HUES48 (cell line): ENCODE results near the gene DNAH2.

Source experiments
- H3K27ac ChIP-seq: one replicate; pipeline ENCODE4 v1.7.0; 2013; ENCODE audit warnings: low read depth, low read length, inconsistent platforms
- H3K27me3 ChIP-seq: 2 replicates; pipeline ENCODE4 v1.6.1; 2013; ENCODE audit warnings: mild to moderate bottlenecking, low read length; ENCODE audit not compliant: control insufficient read depth, insufficient read depth
- H3K36me3 ChIP-seq: 2 replicates; pipeline ENCODE4 v1.6.1; 2013; ENCODE audit warnings: low read length; ENCODE audit not compliant: control insufficient read depth, insufficient read depth
- H3K4me1 ChIP-seq: 2 replicates; pipeline ENCODE4 v1.6.1; 2013; ENCODE audit warnings: mild to moderate bottlenecking, low read length; ENCODE audit not compliant: control insufficient read depth, insufficient read depth
- H3K4me3 ChIP-seq: 2 replicates; pipeline ENCODE4 v1.5.1; 2013; ENCODE audit warnings: mild to moderate bottlenecking, low read depth, low read length
- H3K9ac ChIP-seq: 2 replicates; pipeline ENCODE4 v1.6.1; 2013; ENCODE audit warnings: mild to moderate bottlenecking, low read depth, low read length, moderate library complexity
- H3K9me3 ChIP-seq: 2 replicates; pipeline ENCODE4 v1.6.1; 2013; ENCODE audit warnings: low read length; ENCODE audit not compliant: control insufficient read depth, insufficient read depth

DNAH2 gene

GRCh38 chr17:7782240-7782639 lies 64.7 kb downstream of the DNAH2 start:
- no peak overlapping the region for H3K9ac ChIP-seq
- H3K9me3 ChIP-seq, result no peaks in the 10 kb centered on the region
- no peak overlapping the region for H3K4me3 ChIP-seq
- H3K36me3 ChIP-seq, result no peaks in the 10 kb centered on the region
- no peaks in the 10 kb centered on the region for H3K4me1 ChIP-seq
- no peaks in the 10 kb centered on the region for H3K27me3 ChIP-seq
- no peak overlapping the region for H3K27ac ChIP-seq

GRCh38 chr17:7786866-7787265 lies 69.3 kb downstream of the DNAH2 start:
- no peaks in the 10 kb centered on the region for H3K4me1 ChIP-seq
- no peaks in the 10 kb centered on the region for H3K27me3 ChIP-seq
- H3K4me3 ChIP-seq, result no peak overlapping the region
- no peaks in the 10 kb centered on the region for H3K9me3 ChIP-seq
- H3K36me3 ChIP-seq, result no peaks in the 10 kb centered on the region
- H3K9ac ChIP-seq, result no peak overlapping the region
- no peak overlapping the region for H3K27ac ChIP-seq

DNA sequence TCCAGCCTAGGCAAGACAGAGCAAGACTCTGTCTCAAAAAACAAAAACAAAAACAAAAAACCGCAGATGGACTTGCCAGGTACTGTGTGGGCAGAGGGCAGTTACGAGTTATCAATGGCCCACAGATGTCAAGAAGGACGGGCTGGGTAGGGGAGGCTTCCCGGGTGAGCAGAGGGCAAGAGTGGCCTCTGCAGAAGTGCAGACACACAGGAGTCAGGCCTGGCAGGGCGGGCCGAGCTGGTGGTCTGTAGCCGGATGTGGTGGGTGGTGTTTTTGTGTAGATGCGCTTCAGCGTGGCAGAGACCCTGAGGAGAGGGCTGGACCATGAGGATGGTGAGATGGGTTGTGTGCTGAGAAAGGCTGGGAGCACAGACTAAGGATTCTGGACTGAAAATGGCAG lies 71.6 kb downstream of the DNAH2 start:
- Histone ChIP-seq H3K27me3 (no peaks in the 10 kb centered on the region), H3K4me1 (no peaks in the 10 kb centered on the region), H3K9me3 (no peaks in the 10 kb centered on the region), H3K4me3 (no peak overlapping the region), H3K27ac (no peak overlapping the region), H3K36me3 (no peaks in the 10 kb centered on the region), H3K9ac (no peak overlapping the region)

DNA sequence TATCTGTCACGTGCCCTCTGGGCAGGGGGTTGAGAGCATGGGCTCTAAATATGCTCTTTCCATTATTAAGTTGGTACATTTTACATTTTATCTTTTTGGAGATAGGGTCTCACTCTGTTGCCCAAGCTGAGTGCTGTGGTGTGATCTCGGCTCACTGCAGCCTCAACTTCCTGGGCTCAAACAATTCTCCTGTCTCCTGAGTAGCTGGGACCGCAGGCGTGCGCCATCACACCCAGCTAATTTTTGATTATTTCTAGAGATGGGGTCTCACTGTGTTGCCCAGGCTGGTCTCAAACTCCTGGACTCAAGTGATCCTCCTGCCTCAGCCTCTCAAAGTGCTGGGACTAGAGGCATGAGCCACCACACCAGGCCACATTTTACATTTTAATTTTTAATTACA lies 72.6 kb downstream of the DNAH2 start:
- Histone ChIP-seq H3K9ac (no peak overlapping the region), H3K27me3 (no peaks in the 10 kb centered on the region), H3K9me3 (no peaks in the 10 kb centered on the region), H3K4me3 (no peak overlapping the region), H3K27ac (no peak overlapping the region), H3K36me3 (no peaks in the 10 kb centered on the region), H3K4me1 (no peaks in the 10 kb centered on the region)

- H3K9me3 ChIP-seq, result no peaks in the 10 kb centered on the region
- no peaks in the 10 kb centered on the region for H3K27me3 ChIP-seq
- no peak overlapping the region for H3K27ac ChIP-seq
- H3K9ac ChIP-seq, result no peak overlapping the region
- no peak overlapping the region for H3K4me3 ChIP-seq
- no peaks in the 10 kb centered on the region for H3K36me3 ChIP-seq
- H3K4me1 ChIP-seq, result no peaks in the 10 kb centered on the region
Measured at GRCh38 chr17:7792611-7793010, 75.1 kb downstream of the DNAH2 start.

DNA sequence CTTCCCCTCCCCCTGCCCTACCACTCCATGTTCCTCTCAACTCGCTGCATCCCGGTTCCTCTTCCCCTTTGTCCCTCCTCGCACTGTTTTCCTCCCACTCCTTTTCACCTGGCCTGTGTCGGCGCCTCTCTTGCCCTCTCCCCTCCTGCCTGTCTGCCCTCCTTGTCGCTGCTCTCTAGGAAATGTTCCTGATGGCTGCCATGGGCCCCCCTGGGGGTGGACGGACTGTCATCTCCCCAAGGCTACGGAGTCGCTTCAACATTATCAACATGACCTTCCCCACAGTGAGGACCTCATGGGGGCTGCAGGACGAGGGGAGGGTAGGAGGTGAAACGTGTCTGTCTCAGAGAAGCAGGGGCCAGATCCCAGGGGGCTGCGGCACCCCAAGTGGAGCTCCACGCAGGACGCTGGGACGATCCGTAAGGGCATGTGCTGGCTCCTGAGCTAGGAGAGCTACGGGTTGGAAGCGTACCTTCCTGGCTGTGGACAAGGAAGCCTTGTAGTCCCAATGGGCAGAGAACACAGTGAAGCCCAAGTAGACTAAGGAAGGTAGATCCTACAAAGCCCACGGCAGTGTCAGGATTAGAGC lies 76.6 kb downstream of the DNAH2 start:
- H3K27me3 ChIP-seq, result no peaks in the 10 kb centered on the region
- H3K27ac ChIP-seq, result no peak overlapping the region
- no peaks in the 10 kb centered on the region for H3K36me3 ChIP-seq
- no peaks in the 10 kb centered on the region for H3K4me1 ChIP-seq
- no peaks in the 10 kb centered on the region for H3K9me3 ChIP-seq
- no peak overlapping the region for H3K4me3 ChIP-seq
- H3K9ac ChIP-seq, result no peak overlapping the region

DNA sequence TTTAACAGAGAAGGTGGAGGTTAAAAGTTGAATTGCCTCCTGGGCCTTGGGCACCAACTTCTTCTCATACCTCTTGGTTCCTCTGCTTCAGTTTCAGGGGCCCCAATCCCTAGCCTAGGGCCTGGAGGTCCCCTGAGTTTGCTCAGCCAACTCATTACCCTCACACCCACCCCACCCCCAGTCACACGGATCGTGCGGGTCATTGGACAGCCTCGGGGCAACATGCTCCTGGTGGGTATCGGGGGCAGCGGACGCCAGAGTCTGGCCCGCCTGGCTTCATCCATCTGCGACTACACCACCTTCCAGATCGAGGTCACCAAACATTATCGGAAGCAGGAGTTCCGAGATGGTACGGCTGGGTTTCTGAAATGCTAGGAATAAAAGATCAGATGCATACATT lies 80.4 kb downstream of the DNAH2 start:
- no peaks in the 10 kb centered on the region for H3K4me1 ChIP-seq
- no peak overlapping the region for H3K9ac ChIP-seq
- H3K36me3 ChIP-seq, result no peaks in the 10 kb centered on the region
- H3K4me3 ChIP-seq, result no peak overlapping the region
- H3K27ac ChIP-seq, result no peak overlapping the region
- no peaks in the 10 kb centered on the region for H3K9me3 ChIP-seq
- no peaks in the 10 kb centered on the region for H3K27me3 ChIP-seq

DNA sequence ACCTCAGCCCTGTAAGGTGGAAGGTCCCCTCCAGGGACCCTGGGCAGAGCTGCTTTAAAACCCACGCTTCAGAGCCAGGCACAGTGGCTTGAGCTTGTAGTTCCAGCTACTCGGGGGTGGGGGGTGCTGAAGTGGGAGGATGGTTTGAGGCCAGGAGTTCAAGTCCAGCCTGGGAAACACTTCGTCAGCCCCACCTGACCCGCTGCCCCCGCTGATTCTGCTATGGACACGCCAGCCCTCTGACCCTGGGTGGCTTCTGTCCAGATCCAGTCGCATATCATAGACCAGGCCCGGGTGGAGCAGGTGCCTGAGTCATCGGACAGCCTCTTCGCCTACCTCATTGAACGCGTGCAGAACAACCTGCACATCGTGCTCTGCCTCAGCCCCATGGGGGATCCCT lies 81.3 kb downstream of the DNAH2 start:
- H3K9me3 ChIP-seq, result no peaks in the 10 kb centered on the region
- no peaks in the 10 kb centered on the region for H3K36me3 ChIP-seq
- H3K27ac ChIP-seq, result no peak overlapping the region
- H3K27me3 ChIP-seq, result no peaks in the 10 kb centered on the region
- no peak overlapping the region for H3K4me3 ChIP-seq
- H3K9ac ChIP-seq, result no peak overlapping the region
- H3K4me1 ChIP-seq, result no peaks in the 10 kb centered on the region

DNA sequence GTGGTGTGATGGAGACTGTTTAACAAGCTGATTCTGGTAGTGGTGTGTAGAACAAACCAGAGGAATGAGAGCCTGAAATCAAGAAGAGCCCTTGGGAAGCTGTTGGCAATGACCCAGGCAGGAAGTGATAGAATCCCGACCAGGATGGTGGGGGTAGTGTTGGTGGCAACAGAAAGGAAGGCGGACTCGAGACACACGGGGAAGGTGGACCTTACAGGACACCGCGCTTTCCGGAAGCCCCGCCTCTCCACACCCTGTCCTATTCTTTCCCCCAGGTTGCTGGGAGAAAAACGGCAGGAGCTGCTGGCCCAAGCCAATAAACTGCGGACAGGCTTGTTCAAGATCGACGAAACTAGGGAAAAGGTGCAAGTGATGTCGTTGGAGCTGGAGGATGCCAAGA lies 86.4 kb downstream of the DNAH2 start:
- H3K4me1 ChIP-seq, result no peaks in the 10 kb centered on the region
- H3K9ac ChIP-seq, result no peak overlapping the region
- no peak overlapping the region for H3K27ac ChIP-seq
- no peaks in the 10 kb centered on the region for H3K9me3 ChIP-seq
- no peak overlapping the region for H3K4me3 ChIP-seq
- H3K36me3 ChIP-seq, result no peaks in the 10 kb centered on the region
- no peaks in the 10 kb centered on the region for H3K27me3 ChIP-seq

DNA sequence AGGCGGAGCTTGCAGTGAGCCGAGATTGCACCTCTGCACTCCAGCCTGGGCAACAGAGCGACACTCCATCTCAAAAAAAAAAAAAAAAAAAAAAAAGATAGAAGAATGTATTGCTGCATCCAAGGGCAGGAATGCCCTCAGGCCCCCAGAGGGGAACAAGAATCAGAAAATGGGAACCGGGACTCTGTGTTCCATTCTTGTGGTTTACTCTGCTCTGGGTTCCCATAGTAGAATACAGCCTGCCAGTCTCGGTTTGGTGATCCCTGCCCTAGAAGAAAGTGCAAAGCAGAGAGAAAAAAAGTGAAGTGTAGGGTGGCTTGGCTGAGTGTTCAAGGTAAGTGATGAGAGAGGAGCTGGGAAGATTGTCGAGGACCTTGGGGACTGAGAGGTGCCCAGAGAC lies 89.0 kb downstream of the DNAH2 start:
- H3K4me1 ChIP-seq, result no peaks in the 10 kb centered on the region
- H3K27me3 ChIP-seq, result no peaks in the 10 kb centered on the region
- H3K27ac ChIP-seq, result no peak overlapping the region
- no peak overlapping the region for H3K9ac ChIP-seq
- no peaks in the 10 kb centered on the region for H3K36me3 ChIP-seq
- no peaks in the 10 kb centered on the region for H3K9me3 ChIP-seq
- no peak overlapping the region for H3K4me3 ChIP-seq

DNA sequence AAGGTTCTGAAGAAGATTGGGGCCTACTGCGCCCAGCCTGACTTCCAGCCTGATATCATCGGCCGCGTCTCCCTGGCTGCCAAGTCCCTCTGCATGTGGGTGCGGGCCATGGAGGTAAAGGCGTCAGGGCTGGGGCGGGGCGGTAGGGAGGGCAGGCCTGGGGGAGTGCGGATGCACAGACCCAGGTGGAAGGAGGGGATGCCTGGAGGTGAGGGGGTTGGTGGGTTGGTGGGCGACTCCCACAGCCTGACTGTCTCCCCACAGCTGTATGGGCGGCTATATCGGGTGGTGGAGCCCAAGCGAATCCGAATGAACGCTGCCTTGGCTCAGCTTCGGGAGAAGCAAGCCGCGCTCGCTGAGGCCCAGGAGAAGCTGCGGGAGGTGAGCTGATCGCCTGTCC lies 89.7 kb downstream of the DNAH2 start:
- H3K36me3 ChIP-seq, result no peaks in the 10 kb centered on the region
- no peaks in the 10 kb centered on the region for H3K27me3 ChIP-seq
- no peak overlapping the region for H3K27ac ChIP-seq
- H3K4me1 ChIP-seq, result no peaks in the 10 kb centered on the region
- H3K9me3 ChIP-seq, result no peaks in the 10 kb centered on the region
- H3K9ac ChIP-seq, result no peak overlapping the region
- no peak overlapping the region for H3K4me3 ChIP-seq
